HG02763 (cell line): Measurements from ENCODE around the gene POLD2.

Experiments
- ATAC-seq: cut with Tn5 transposase; IDR thresholded peaks from one replicate; pipeline ENCODE4 v1.9.1; 2021; ENCODE audit warnings: mild to moderate bottlenecking, moderate library complexity; ENCODE audit not compliant: unreplicated experiment

The POLD2 gene

DNA sequence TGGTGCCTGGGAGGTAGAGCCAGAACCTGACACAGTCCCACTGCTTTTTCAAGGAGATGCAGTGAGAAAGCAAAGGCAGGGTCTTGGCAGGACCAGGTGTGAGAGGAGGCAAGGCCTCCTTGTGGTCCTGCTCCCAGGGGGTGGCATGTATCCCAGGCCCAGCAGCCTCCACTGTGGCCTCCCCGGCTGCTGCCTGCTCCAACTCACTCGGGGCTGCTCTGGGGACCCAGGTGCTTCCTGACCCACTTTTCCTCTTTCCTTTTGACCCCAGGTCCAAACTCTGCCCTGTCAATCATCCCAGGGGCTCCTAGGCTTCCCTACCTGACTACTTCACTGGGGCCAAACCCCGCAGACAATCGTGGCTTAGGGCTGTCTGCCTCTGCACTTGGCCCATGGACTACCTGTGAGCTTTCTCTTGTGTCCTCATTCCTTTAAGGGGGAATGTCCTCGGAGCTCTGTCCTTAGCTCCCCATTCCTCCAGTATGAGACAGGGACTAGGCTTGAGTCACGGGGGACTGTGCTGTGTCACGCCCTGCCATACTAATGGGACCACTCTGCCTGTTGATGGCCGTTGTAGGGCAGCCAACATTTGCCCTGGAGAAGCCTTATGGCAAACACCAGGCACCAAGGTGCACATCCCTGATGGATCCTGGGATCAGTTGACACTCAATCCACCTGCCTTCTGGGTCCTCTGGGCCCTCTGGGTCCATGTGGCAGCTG is 20.3 kb downstream of the POLD2 start:
- no peak for ATAC-seq

- ATAC-seq, result no peak
Observed at GRCh38 chr7:44101966-44102845, 21.1 kb downstream of the POLD2 start.

- ATAC-seq, result no peak
Observed at GRCh38 chr7:44101303-44101965, 21.9 kb downstream of the POLD2 start.

DNA sequence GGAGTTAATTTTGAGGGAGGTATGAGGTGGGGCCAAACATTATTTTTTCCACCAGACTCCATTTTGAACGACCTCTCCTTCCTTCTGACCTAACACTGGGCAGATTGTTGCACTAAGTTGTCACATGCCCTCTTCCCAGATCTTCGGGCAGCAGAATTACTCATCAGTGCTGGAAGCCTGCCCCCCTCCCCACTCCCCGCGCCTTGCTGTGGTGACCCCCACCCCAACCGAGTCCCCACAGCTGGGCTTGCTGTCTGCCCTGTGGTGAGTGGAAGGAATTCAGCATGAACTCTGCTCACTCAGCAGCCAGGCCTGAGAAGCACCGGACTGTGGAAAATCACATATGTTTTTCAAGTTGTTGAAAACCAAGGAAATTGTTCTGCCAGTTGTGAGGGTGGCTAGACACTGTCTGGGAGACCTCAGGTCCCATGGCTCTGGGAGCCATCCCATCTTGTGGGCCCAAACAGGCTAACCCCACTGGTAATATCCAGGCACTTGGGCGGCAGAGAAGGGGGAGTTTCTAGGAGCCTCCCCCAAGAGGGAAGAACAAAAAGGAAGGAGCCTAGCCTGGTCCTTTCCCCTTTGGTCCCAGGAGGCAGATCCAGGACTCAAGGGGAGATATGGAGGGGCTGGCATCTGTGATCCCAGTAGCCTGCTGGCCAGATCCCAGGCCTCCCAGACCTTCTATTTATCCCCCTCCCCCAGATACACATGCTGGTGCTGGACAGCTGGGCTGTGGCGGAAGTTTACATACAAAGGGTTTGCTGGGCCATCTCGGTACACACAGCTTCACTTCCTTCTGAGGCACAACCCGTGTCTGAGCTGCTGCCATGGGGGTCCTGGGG is 22.7 kb downstream of the POLD2 start:
- no peak for ATAC-seq

- ATAC-seq, result no peak
Observed at GRCh38 chr7:44099669-44100068, 23.7 kb downstream of the POLD2 start.

DNA sequence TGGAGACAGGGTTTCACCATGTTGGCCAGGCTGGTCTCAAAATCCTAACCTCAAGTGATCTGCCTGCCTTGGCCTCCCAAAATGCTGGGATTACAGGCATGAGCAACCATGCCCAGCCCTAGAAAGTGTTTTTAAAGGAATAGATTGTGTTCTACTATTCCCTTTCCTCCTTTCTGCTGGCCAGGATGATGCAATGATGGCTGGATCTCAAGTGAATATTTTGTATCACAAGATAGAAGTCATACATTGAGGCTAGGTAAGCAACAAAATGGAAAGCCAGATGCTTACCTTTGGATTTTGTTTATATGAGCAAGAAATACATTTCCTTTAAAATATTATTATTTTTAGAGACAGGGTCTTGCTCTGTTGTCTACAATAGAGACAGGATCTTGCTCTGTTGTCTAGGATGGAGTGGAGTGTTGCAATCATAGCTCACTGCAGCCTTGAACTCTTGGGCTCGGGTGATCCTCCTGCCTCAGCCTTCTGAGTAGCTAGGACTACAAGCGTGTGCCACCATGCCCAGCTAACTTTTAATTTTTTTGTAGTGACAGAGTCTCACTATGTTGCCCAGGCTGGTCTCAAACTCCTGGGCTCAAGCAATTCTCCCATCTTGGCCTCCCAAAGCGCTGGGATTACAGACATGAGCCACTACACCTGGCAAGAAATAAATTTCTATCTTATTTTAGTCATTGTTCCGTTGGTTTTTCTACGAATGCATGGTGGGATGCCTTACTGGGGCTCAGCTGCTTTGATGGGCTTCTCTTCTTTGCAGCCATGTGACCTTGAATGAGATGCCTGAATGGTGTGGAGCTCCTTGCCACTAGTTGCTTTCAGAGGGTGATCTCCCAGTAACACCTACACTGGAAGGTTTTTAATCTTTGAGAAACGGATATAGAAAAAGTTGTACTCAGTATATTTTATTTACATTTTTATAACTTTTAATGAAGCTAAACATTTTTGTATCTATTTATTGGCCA is 25.0 kb downstream of the POLD2 start:
- ATAC-seq, result no peak

GRCh38 chr7:44097064-44097932 is 26.1 kb downstream of the POLD2 start:
- ATAC-seq, result peak; percentile 67

GRCh38 chr7:44096326-44096881 is 26.9 kb downstream of the POLD2 start:
- ATAC-seq, result no peak

DNA sequence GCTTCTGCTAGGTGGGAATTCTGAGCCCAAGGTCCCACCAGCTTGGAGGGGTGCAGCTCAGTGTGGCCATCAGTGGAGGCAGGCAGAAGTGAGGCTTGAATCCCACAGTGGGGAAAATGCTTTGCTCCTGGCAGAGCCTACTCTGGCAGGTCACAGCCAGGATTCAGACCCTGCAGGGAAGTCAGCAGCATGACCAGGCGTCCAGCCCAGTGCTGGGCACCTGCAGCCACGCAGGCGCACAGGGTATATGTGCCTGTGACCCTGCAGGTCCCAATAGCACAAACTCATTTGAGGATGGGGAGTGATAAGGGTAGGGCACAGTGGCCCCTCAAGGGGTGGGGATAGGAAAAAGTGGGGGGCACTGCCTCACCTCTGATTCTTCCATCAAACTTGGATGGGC is 27.6 kb downstream of the POLD2 start:
- ATAC-seq, result no peak

- ATAC-seq, result no peak
Observed at GRCh38 chr7:44094883-44095592, 28.3 kb downstream of the POLD2 start.

DNA sequence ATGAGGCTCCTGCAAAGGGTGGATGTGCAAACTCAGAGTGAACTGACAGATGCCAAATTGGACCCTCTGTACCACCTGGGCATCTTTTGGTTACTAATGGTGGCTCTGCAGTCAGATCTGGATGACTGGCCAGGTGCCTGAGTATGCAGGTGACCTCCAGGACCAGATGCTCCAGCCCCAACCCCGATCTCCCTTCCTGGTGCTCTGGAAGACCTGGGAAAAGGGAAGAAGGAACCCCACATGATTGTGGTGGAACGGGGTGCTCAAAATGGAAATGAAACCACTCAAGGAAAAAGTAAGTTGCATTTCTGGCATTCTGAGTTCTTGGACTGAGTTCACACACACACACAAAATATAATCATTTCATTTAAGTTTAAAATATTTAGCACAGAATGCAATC is 29.0 kb downstream of the POLD2 start:
- ATAC-seq, result no peak

DNA sequence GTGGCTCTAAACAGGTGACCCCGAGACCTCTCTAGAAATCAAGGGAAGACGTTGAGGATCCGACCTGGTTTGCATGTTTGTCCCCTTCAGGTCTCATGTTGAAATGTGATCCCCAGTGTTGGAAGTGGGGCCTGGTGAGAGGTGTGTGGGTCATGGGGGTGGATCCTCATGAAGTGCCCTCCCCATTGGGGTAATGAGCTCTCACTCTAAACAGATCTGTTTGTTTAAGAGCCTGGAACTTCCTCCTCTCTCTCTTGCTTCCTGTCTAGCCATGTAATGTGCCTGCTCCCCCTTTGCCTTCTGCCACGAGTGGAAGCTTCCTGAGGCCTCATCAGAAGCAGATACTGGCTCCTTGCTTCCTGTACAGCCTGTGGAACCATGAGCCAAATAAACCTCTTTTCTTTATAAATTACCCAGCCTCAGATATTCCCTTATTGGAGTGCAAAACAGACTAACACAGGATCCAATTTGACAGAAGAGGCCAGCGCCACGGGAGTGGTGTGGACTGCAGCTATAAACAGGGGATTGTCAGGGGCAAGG is 30.2 kb downstream of the POLD2 start:
- no peak for ATAC-seq

GRCh38 chr7:44087911-44088838 is 35.2 kb downstream of the POLD2 start:
- ATAC-seq, result no peak

- no peak for ATAC-seq
Observed at GRCh38 chr7:44086627-44087026, 36.7 kb downstream of the POLD2 start.

- ATAC-seq, result no peak
Observed at GRCh38 chr7:44085546-44085945, 37.8 kb downstream of the POLD2 start.

GRCh38 chr7:44084701-44085100 is 38.6 kb downstream of the POLD2 start:
- no peak for ATAC-seq
